ENCODE results near the gene SHISAL2A. TPM values are rescaled to one million over a fixed set of nuclear protein-coding genes. Genes with fewer than 3 reads are reported as not detected.
"Not testable (repeated sequence)": the region's sequence is repeated elsewhere in the genome, so short reads cannot be mapped to it uniquely, and the experiment has no call there.

Gene SHISAL2A
- total RNA-seq, 1 donor from 2014 or later, result not detected

- no peak for TF ChIP-seq CTCF (IDR thresholded peaks at IDR 0.05; ENCODE audit: insufficient read depth, low read length, poor library complexity, severe bottlenecking)
- Histone ChIP-seq H3K4me3 (ENCODE audit: low read depth, low read length) (no peak overlapping the region), H3K36me3 (ENCODE audit: control insufficient read depth, insufficient read depth, low read length) (peaks cover 3% of the 10 kb centered on the region), H3K27me3 (ENCODE audit: control insufficient read depth, insufficient read depth, low read length) (no peaks in the 10 kb centered on the region)
- no peak for DNase-seq (ENCODE audit: low read depth)
Observed at GRCh38 chr1:52683367-52683940, 50.5 kb downstream of the SHISAL2A start.

- no peak for TF ChIP-seq CTCF (IDR thresholded peaks at IDR 0.05; ENCODE audit: insufficient read depth, low read length, poor library complexity, severe bottlenecking)
- DNase-seq (ENCODE audit: low read depth), result no peak
- Histone ChIP-seq H3K27me3 (ENCODE audit: control insufficient read depth, insufficient read depth, low read length) (no peaks in the 10 kb centered on the region), H3K36me3 (ENCODE audit: control insufficient read depth, insufficient read depth, low read length) (peaks cover 3% of the 10 kb centered on the region), H3K4me3 (ENCODE audit: low read depth, low read length) (no peak overlapping the region)
Observed at GRCh38 chr1:52684545-52684944, 51.6 kb downstream of the SHISAL2A start.

GRCh38 chr1:52686261-52686751 is 53.3 kb downstream of the SHISAL2A start:
- not testable (repeated sequence) for H3K36me3 ChIP-seq (ENCODE audit: control insufficient read depth, insufficient read depth, low read length); H3K27me3 ChIP-seq (ENCODE audit: control insufficient read depth, insufficient read depth, low read length); H3K4me3 ChIP-seq (ENCODE audit: low read depth, low read length); DNase-seq (ENCODE audit: low read depth)
- peak; percentile 76 for TF ChIP-seq CTCF (IDR thresholded peaks at IDR 0.05; ENCODE audit: insufficient read depth, low read length, poor library complexity, severe bottlenecking)

- DNase-seq (ENCODE audit: low read depth), result no peak
- Histone ChIP-seq H3K4me3 (ENCODE audit: low read depth, low read length) (no peak overlapping the region), H3K27me3 (ENCODE audit: control insufficient read depth, insufficient read depth, low read length) (no peaks in the 10 kb centered on the region), H3K36me3 (ENCODE audit: control insufficient read depth, insufficient read depth, low read length) (peaks cover 3% of the 10 kb centered on the region)
- no peak for TF ChIP-seq CTCF (IDR thresholded peaks at IDR 0.05; ENCODE audit: insufficient read depth, low read length, poor library complexity, severe bottlenecking)
Observed at GRCh38 chr1:52686830-52687229, 53.9 kb downstream of the SHISAL2A start.

GRCh38 chr1:52691821-52692220 is 58.9 kb downstream of the SHISAL2A start:
- Histone ChIP-seq H3K4me3 (ENCODE audit: low read depth, low read length) (no peak overlapping the region), H3K36me3 (ENCODE audit: control insufficient read depth, insufficient read depth, low read length) (peaks cover 2% of the 10 kb centered on the region)

More at GRCh38 chr1:52691821-52692220, 58.9 kb downstream of the SHISAL2A start:
- no peak for DNase-seq (ENCODE audit: low read depth)
- H3K27me3 ChIP-seq (ENCODE audit: control insufficient read depth, insufficient read depth, low read length), result no peaks in the 10 kb centered on the region
- TF ChIP-seq CTCF (IDR thresholded peaks at IDR 0.05; ENCODE audit: insufficient read depth, low read length, poor library complexity, severe bottlenecking), result no peak

All from kidney epithelial cell (primary cell).